ENCODE results near the gene DEK. TPM values are rescaled to one million over a fixed set of nuclear protein-coding genes. Genes with fewer than 3 reads are reported as not detected.

Gene DEK
- total and polyA plus RNA-seq, 12 donors: 23.0 to 78.3 (median 51.9) TPM

GRCh38 chr6:18279422-18279821 is 15.1 kb upstream of the DEK start:
- peaks cover 0 to 73% (median 61%) of the 10 kb centered on the region in 7 donors for H3K27me3 ChIP-seq
- no peak overlapping the region for H3K4me3 ChIP-seq

DNA sequence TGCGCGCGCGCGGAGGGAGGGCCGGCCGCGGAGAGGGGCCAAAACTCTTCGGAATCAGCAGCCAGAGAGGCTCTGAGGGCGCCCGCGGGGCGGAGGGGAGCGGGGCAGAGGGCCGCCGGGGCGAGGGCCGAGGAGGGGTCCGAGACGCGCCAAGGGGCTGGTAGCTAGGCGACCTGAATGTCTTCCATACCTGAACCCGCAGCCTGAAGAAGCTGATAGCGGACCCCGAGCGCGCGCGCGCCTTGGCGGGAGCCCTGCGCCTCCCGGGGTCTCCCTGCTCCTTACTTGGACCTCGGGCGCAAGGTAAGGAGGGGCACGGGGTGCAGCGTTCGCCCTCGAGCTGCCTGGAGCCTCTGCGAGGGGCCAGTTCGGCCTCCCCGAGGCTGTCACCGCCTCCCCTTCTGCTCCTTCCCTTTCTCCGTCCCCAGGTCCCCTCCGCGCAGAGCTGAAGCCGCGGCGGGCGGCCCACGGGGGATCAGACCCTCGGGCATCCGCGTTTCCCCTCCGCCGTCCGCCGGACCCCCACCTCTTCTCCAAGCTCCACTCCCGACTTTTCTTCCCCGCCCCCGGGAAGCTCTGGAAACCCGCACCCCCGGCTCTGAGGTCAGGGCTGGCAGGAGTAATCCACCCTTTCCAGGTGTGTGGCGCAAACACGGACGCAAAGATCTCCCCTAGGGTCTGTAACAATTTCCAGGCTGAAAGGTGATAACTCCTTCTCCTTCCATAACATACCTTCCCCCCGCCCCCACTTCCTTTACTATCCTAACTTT is 13.1 kb upstream of the DEK start:
- ATAC-seq (peak in 6 of 8 donors; percentile 25 to 72 (median 49)), DNase-seq (no peak)
- Histone ChIP-seq H3K4me1 (peaks cover 0 to 15% (median 6%) of the 10 kb centered on the region in 9 donors), H3K27ac (no peak overlapping the region), H3K4me3 (peak overlapping the region; percentile 16 to 56 (median 51)), H3K9me3 (no peaks in the 10 kb centered on the region), H3K36me3 (no peaks in the 10 kb centered on the region), H3K27me3 (peaks cover 0 to 73% (median 55%) of the 10 kb centered on the region in 7 donors)
- intact Hi-C loops (cut with DNase I): no loop called here
- WGBS, 2 donors: 2 to 3% methylated on average over 53 to 67 of the region's 67 CpGs
- no peak for TF ChIP-seq CTCF (IDR thresholded peaks at IDR 0.05)

More at GRCh38 chr6:18279422-18279821, 15.1 kb upstream of the DEK start:
- WGBS, 2 donors: 66 to 72% methylated on average over 3 of the region's 3 CpGs
- TF ChIP-seq CTCF (IDR thresholded peaks at IDR 0.05): no peak
- H3K36me3 ChIP-seq: no peaks in the 10 kb centered on the region
- ATAC-seq (no peak), DNase-seq (no peak)
- H3K4me1 ChIP-seq: peaks cover 0 to 15% (median 6%) of the 10 kb centered on the region in 9 donors
- H3K9me3 ChIP-seq: no peaks in the 10 kb centered on the region
- H3K27ac ChIP-seq: no peak overlapping the region
- intact Hi-C loops (cut with DNase I): no loop called here

DNA sequence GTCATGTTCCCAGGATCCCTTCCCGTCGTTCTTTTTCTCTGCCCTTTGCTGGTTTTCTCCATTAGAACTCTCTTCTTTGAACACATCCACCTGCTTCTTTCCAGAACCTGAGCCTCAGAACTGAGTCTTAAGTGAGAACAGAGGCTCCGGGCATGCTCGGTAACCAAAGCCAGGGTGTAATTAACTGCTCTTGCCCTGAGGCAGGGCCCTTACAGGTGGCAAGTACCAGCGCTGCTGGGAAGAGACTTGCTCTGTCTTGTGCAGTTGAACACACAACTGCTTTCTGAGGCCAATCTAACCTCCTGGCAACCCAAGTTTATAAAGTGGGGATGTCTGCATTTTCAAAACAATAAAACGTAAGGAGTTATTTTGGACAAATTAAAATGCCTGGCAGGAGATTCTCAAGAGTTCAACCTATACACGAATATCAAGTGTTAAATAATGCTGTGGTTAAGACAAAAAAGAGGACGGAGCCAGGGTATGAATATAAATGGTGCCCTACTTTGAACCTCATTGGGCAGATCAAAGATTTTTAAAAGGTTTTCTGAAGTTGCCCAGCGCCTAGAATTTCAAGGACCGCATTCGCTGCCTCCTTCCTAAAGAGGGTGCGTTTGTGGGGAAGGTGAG is 12.4 kb upstream of the DEK start:
- Histone ChIP-seq H3K9me3 (no peaks in the 10 kb centered on the region), H3K27me3 (peaks cover 0 to 66% (median 53%) of the 10 kb centered on the region in 7 donors), H3K27ac (no peak overlapping the region), H3K4me3 (peak overlapping the region; percentile 16 to 56 (median 51)), H3K36me3 (no peaks in the 10 kb centered on the region), H3K4me1 (peaks cover 0 to 15% (median 6%) of the 10 kb centered on the region in 9 donors)
- no peak for TF ChIP-seq CTCF (IDR thresholded peaks at IDR 0.05)
- DNase-seq (no peak), ATAC-seq (no peak)
- 19 to 28% methylated on average over 12 of the region's 12 CpGs for WGBS, 2 donors
- intact Hi-C loops (cut with DNase I): no loop called here

GRCh38 chr6:18270216-18270615 is 5.9 kb upstream of the DEK start:
- Histone ChIP-seq H3K4me1 (peaks cover 0 to 2% (median 0%) of the 10 kb centered on the region in 9 donors), H3K9me3 (no peaks in the 10 kb centered on the region), H3K27me3 (peaks cover 0 to 9% (median 2%) of the 10 kb centered on the region in 7 donors), H3K36me3 (no peaks in the 10 kb centered on the region), H3K4me3 (no peak overlapping the region), H3K27ac (no peak overlapping the region)
- intact Hi-C loops (cut with DNase I): no loop called here
- DNase-seq (no peak), ATAC-seq (no peak)
- 88 to 94% methylated on average over 4 of the region's 4 CpGs for WGBS, 2 donors
- TF ChIP-seq CTCF (IDR thresholded peaks at IDR 0.05): no peak

All from heart right ventricle (tissue), 16 donors.